Tongue (tissue), 2 donors: ENCODE measurements around the gene TCIRG1. TPM values are rescaled to one million over a fixed set of nuclear protein-coding genes. Genes with fewer than 3 reads are reported as not detected.

Source experiments
- DNase-seq: peaks from one replicate; pipeline ENCODE4 v3.0.0-alpha.2; 2015
- total RNA-seq: library from RNA; depleted of rRNA; stranded (reverse); fragments of >200 nt; gene quantifications from one replicate; pipeline ENCODE4 v1.2.3, GENCODE V29; 2014

Gene TCIRG1
- total RNA-seq, 1 donor from 2014 or later: 30.4 TPM

DNA sequence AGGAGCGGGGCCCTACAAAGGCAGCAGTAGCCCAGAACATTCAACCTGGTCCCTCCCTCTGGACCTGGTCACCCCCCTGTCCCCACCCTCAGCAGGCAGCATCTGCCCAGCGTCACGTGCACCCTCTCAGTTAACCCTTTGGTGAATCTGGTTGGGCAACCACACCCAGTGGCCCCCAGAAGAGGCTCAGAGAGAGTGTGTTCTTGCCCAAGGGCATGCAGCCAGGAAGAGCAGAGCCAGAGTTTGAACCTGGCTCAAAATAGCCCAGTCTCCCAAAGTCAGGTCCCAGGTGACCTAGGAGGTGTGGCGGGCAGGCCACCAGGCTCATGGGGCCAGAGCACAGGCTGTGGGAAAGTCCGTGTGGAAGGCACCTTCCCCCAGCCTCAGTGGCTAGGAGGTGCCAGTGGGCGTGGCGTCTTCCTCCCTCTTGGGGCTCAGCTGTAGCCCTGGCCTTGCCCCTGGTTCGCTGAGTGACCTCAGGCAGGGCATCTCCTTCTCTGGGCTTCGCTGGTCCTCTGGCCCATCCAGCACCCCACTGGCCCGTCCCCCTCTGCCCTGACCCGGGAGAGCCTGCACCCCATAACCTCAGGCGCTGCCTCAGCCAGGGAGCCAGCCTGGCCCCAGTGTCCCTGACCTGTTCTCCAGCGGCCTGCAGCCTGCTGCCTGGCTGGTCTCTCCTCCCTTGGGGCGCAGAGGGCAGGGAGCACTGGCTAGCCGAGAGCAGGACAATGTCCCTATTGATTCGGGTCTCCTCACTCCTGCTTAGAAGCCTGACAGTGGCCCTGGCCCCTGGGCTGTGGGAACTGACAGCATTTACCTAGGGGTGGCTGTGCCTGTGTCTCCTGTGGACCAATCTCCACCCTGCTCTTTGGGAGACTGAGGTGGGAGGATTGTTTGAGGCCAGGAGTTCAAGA is 21.7 kb upstream of the TCIRG1 start:
- no peak for DNase-seq

DNA sequence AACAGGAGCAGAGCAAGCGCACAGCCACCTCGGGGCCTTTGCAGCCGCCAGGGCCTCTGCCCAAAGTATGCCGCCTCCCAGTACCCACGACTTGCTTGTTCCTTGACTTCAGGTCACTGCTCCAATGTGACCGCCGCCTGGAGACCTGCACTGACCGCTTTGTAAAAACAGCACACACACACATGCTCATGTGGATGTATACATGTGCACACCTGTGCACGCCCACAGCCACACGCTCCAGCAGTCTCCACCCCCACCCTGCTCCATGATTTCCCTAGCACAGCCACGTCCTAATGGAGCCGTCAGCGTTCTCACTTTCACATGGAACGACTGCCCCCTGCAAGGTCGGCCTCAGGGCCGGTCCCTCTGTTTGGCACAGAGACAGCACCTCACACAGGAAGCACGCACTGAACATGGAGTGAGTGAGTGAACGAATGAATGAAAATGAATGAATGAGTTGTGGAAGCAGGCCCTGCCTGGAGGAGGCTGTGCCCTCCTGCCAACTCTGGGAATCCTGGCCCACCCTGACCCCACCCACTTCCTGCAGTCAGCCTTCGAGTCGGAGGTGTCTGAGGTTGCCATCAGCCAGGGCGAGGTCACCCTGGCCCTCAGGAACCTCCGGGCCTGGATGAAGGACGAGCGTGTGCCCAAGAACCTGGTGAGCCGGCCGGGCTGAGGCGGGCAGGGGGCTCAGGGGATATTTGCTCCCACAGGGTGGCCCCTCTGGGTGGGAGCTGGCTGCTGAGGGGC is 20.7 kb upstream of the TCIRG1 start:
- DNase-seq: no peak

DNA sequence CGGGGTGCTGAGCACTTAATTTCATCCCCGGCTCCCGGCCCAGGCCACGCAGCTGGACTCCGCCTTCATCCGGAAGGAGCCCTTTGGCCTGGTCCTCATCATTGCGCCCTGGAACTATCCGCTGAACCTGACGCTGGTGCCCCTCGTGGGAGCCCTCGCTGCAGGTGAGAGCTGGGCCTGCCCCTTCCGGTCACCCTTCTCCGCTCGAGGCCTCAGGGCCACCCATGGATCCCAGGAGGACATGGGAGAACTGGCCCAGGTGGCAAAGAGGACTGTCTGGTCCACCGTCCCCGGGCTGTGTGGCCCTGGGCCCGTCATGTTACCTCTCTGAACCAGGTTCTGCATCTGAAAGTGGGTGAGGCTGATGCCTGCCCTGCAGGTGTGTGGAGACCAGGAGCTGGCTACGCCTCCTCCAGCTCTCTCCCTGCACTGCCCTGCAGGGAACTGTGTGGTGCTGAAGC is 20.1 kb upstream of the TCIRG1 start:
- DNase-seq: no peak

DNA sequence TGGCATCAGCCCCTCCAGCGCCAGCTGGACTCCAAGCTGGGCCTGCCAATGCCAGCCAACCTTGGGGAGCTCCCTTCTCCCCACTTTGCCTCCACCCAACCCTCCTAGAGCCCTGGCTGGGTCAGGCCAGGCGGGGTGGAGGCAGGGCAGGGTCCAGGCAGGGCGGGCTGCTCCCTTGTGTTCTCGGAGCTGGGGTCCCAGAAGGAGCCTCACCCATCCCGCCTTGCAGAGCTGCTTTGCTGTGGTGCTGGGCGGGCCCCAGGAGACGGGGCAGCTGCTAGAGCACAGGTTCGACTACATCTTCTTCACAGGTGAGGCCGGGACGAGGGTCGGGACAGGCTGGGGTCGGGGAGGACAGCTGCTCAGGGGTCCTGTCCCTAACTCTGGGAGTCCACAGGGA is 19.3 kb upstream of the TCIRG1 start:
- DNase-seq: no peak

DNA sequence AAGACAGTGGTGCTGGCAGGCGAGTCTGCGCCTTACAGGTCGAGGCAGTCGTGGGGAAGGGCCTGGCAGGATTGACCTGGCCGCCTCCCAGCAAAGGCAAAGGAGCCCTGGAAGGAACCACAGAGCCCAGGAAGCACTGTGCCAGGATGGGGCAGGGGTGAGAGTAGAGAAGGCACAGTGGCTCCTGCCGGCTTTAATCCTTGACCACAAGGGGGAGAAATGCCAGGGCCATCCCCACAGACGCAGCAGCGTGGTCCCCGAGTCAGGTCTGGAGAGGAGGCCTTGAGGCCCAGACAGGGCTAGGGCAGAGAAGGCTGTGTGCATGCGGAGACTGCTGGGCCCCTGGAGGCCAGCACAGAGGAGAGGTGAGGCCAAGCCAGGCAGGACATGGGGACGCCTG is 18.2 kb upstream of the TCIRG1 start:
- no peak for DNase-seq

DNA sequence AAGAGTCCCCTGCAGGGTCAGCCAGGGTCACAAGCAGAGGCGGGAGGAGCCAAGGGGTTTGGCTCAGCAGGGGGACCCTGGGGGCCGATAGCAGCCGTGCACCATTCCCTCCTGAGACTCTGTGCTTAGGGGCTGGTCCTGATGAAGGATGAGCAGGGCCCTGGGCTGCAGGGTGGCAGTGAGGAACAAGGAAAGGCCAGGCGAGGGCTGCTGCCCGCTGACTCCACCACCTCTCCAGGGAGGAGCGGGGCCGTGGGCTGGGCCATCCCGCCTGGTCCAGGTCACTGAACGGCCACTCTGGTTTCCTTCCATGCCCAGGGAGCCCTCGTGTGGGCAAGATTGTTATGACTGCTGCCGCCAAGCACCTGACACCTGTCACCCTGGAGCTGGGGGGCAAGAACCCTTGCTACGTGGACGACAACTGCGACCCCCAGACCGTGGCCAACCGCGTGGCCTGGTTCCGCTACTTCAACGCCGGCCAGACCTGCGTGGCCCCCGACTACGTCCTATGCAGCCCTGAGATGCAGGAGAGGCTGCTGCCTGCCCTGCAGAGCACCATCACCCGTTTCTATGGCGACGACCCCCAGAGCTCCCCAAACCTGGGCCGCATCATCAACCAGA is 17.5 kb upstream of the TCIRG1 start:
- DNase-seq: no peak

DNA sequence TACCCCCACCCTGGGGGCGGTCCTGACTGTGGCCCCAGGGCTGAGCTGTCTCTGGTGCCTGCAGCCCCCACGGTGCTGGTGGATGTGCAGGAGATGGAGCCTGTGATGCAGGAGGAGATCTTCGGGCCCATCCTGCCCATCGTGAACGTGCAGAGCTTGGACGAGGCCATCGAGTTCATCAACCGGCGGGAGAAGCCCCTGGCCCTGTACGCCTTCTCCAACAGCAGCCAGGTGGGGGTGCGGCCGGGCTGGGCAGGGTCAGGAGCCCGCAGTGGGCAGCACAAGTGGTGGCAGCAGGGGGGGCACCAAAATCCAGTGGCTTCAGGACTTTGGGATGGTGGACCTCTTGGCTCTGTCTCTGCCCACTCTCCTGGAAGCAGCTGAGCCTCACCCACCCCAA is 16.3 kb upstream of the TCIRG1 start:
- no peak for DNase-seq

DNA sequence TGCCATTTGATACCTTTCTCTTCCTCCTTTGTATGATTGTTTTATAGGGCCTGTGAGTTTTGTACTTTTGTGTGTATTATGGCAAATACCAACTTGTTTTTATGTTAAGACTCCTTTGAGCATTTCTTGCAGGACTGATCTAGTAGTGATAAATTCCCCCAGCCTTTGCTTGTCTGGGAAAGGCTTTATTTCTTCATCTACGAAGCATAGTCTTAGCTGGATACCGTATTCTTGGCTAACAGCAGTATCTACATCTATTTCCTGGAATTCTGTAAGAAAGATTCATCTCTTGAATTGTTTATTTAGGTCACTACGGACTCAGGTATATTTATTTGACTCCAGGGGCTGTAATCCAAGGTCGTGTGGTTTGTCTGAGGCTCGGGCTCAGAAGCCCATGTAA is 14.3 kb upstream of the TCIRG1 start:
- no peak for DNase-seq

DNA sequence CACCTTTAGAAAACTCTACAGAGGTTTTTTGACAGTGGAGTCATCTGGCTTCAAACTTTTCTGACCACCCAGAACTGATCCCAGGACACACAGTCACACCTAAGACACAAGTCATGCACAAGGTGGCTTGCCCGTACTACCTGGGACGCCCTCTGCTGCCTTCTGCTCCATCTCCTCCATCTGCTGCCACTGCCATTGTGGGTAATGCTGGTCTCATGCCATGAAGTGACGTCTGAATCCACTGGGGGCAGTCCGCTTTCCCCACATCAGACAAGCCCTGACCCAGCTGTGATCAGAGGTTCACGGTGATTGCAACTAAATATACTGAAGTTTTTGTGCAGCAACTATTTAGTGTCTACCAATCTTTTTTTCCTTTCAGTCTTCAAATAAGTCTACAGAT is 13.8 kb upstream of the TCIRG1 start:
- no peak for DNase-seq

DNA sequence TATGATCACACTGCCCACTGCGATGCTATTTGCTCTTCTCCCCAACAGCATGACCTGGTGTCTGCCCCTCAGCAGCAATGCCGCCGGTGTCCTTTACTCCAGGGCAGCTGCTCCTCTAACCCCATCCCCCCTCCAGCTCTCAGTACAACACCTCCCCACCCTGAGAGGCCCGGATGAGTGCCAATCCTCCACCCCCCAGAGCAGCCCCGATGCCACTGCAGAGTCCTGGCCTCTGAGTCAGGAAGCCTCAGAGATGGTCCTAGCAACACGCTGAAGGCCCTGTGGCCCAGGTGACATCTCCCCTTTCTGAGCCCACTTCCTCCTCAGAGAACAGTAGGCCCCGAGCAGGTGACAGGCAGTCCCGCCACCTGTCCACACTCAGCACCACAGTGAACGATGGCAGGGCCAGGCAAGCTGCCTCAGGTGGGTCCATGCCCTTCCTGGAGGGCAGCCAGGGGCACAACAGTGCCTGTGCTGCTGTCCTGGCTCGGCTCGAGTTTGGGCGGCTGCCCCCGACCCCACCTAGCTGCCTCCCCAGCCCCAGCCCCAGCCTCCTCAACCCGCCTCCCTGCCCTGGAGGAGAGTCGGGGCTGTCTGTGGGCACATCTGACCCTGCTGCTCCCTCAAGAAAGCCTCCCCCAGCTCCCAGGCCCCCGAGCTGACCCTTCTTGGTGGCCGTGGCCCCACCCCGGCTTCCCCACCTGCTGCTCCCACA is 12.3 kb upstream of the TCIRG1 start:
- no peak for DNase-seq

DNA sequence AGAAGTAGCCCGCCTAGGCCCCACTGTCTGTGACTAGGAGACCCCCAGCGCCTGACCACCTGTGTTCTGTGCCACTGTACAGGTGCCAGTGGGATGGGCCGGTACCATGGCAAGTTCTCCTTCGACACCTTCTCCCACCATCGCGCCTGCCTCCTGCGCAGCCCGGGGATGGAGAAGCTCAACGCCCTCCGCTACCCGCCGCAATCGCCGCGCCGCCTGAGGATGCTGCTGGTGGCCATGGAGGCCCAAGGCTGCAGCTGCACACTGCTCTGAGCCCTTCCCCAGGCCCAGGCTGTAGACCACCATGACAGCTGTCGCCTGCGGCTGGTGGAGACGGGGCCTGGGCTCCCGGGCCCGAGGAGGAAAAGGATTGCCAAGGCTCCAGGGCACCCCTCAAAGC is 11.2 kb upstream of the TCIRG1 start:
- no peak for DNase-seq

DNA sequence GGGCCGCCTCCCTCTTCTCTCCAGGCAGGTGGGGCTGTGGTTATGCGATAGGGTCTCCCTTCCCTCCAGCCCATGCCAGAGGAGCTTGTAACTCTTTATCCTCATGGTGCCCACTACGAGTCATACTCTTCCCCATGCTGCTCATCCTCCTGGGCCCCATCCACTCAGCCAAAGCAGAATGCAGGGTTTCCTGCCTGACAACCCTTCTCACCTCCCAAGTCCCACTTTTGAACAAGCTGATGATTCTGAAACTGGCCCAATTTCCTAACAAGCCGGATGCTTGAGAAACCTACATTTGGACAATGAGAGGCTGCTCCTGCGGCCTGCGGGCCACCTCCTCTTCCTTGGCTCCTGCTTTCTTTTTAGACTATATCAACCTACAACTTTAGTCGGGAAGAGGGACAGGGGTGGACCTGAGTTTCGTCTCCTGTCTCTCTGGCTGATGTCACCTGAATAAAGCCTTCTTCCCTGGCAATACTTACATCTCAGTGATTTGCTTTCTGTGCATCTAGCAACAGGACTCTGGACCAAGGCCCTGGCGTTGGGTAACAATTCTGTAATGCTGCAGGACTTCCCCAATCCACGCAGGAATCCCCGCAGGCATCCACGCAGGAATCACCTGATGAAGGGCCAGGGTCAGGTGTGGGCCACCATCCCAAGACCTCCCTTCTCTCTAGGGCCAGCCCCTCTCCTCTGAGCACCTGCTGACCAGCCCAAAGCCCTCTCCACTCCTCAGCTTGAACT is 9.9 kb upstream of the TCIRG1 start:
- no peak for DNase-seq

DNA sequence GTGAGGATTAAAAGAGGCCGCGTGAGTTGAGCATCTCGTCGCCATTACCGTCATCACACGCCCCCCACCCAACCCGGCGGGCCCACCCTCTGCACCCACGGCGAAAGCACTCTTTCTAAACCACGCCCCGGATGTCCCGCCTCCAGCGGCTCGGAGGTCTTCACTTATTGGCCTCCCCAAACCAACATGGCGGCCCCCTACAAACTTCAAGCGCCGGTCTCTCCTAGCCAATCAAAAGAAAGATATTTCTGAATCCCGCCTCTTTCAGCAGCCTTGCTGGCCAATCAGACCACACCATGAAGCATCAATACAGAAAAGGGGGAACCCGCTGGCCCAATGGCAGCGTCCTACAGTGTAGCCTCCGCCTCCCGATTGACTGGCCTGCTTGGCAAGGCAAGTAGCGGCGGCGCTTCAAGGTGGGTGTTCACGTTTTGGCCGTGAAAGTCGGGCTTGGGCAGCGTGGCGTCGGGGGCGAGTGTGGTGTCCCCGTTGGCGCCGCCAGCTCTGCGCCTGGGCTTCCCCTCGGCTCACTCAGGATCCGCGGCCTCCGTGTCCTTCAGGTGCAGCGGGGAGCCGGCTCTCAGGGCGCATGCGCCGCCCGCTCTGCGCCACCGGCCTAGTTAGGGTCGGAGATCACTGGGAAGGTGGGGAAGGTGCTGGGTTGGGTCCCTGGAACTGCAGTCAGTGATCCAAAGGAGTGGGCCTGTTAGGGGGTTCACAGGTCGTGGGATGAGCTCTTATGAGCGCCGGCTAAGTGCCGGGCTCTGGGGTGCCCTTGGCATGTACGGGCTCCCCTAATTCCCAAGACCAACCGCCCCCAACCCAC is 8.3 kb upstream of the TCIRG1 start, which contains the start of gene NDUFS8:
NDUFS8 (plus strand) TSS at position 364 of the 826 bp plus-strand sequence. CDS start 1,471 bp downstream, outside the sequence.
- DNase-seq: peak; percentile 100

DNA sequence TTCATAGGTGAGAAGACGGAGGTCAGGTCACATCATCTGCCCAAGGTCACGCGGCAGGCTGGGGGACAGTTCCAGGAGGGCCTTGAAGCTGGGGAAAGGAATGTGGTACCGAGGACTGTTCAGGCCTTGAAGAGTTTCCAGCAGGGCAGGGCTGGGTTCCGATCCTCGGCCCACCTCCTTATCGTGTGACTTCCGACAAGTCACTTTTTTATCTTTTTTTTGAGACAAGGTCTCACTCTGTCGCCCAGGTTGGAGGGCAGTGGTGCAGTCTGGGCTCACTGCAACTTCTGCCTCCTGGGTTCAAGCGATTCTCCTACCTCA is 7.7 kb upstream of the TCIRG1 start:
- DNase-seq: no peak

DNA sequence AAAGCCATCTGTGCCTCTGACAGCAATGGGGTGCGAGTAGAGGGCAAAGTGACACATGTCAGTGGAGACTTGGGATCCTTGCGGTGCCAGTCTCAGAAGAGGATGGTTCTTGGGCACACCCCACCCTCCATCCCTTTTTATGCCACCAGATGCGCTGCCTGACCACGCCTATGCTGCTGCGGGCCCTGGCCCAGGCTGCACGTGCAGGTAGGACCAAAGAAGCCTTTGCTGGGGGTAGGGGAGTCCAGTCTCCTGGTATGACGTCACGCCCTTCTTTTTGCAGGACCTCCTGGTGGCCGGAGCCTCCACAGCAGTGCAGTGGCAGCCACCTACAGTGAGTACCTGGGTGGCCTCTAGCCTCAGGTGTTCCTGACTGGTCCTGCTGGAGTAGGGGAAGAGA is 6.8 kb upstream of the TCIRG1 start:
- no peak for DNase-seq

DNA sequence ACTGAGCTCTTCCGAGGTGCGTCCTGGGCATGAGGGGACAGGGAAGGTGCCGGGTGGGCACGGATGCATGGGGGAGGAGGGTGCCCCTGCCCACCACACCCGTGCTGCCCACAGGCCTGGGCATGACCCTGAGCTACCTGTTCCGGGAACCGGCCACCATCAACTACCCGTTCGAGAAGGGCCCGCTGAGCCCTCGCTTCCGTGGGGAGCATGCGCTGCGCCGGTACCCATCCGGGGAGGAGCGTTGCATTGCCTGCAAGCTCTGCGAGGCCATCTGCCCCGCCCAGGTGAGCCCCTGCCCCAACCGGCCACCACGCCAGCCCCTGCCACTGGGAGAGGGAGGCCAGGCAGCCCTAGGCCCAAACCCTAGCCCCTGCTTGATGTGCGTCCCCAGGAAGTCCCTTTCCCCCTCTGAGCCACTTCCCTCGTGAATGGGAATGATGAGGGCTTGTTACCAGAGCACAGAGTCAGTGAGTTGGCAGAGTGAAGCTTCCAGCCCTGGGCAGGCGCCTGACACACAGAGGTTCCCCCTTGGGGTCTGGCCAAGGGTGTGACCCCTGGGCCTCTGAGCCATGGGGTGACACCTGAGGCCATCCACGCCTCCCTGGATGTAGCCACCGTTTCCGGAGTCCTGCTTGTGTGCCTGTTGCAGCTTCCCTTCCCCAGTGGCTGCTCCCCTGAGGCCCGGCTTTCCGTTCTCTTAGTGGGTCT is 5.7 kb upstream of the TCIRG1 start:
- no peak for DNase-seq

DNA sequence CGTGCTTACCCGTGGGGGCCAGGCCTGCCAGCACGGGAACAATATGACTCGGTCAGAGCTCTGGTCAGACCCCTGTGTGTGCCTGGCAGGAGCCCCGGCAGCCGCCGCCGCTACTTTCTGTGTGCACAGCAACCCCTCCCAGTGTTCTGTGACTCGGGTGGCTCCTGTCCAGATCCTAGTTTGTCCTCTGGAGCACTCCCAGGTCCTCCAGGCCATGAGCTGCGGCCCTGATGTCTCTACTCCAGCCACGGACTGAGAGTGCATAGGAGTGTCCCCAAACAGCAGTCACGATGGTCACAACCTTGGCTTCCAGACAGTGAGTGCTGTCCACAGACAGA is 5.1 kb upstream of the TCIRG1 start:
- no peak for DNase-seq

DNA sequence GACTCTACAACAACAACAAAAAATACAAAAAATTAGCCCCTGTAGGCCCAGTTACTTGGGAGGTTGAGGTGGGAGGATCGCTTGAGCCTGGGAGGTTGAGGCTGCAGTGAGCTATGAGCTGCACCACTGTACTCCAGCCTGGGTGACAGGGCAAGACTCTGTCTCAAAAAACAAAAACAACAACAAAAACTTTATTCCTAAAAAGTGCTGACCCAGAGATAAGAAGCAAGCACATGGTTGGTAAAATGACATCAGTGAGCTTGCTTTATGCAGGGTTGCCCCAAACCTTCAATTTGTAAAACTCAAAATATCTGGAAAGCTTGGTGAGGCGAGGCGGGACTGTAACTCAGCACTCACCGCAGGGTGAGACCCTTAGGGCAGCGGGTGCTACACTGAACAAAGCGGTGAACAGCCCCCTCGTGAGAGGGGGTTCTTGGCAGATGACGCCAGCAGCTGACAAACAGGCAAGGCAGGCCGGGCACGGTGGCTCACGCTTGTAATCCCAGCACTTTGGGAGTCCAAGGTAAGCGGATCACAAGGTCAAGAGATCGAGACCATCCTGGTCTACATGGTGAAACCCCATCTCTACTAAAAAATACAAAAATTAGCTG is 3.5 kb upstream of the TCIRG1 start:
- no peak for DNase-seq

DNA sequence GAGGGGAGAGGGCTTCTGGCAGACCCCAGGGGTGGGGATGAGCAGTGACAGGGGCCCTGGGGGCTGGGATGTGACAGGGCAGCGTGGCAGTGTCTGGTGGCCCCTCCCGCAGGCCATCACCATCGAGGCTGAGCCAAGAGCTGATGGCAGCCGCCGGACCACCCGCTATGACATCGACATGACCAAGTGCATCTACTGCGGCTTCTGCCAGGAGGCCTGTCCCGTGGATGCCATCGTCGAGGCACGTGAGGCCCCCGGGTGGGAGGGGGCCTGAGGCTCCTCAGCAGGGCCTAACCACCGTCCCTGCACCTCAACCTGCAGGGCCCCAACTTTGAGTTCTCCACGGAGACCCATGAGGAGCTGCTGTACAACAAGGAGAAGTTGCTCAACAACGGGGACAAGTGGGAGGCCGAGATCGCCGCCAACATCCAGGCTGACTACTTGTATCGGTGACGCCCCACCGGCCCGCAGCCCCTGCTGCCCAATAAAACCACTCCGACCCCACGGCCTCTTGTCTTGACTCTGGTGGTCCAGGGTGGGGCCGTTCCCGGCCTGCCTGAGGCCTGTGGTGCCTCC is 2.6 kb upstream of the TCIRG1 start:
- DNase-seq: no peak
